H9 (cell line): ENCODE data around the gene TRIM9. TPM values are rescaled to one million over a fixed set of nuclear protein-coding genes. Genes with fewer than 3 reads are reported as not detected.

Source experiments
- DNase-seq: peaks from one replicate; pipeline ENCODE4 v3.0.0-alpha.2; 2017
- H2AFZ ChIP-seq: one replicate; pipeline ENCODE4 v1.6.1; 2013; ENCODE audit warnings: mild to moderate bottlenecking, low read length, control low read depth, moderate library complexity
- H2AK5ac ChIP-seq: 2 replicates; pipeline ENCODE4 v1.6.1; 2013; ENCODE audit warnings: low read length, control low read depth, mixed read lengths; ENCODE audit not compliant: insufficient read length
- H2BK120ac ChIP-seq: one replicate; pipeline ENCODE4 v1.6.1; 2013; ENCODE audit warnings: low read depth, mild to moderate bottlenecking, low read length, control low read depth, inconsistent platforms; ENCODE audit not compliant: poor library complexity, severe bottlenecking
- H2BK12ac ChIP-seq: 2 replicates; pipeline ENCODE4 v1.6.1; 2013; ENCODE audit warnings: low read length, control low read depth, mixed read lengths, low read depth; ENCODE audit not compliant: insufficient read length
- H2BK15ac ChIP-seq: 2 replicates; pipeline ENCODE4 v1.6.1; 2013; ENCODE audit warnings: low read depth, low read length, control low read depth
- H2BK20ac ChIP-seq: one replicate; pipeline ENCODE4 v1.6.1; 2013; ENCODE audit warnings: low read depth, mild to moderate bottlenecking, low read length, control low read depth, inconsistent platforms; ENCODE audit not compliant: poor library complexity, severe bottlenecking
- H2BK5ac ChIP-seq: 2 replicates; pipeline ENCODE4 v1.6.1; 2013; ENCODE audit warnings: low read length, control low read depth, mixed read lengths; ENCODE audit not compliant: insufficient read length
- H3K14ac ChIP-seq: 2 replicates; pipeline ENCODE4 v1.6.1; 2013; ENCODE audit warnings: low read length, control low read depth; ENCODE audit not compliant: insufficient read depth
- H3K18ac ChIP-seq: 2 replicates; pipeline ENCODE4 v1.6.1; 2013; ENCODE audit warnings: low read depth, mild to moderate bottlenecking, mixed read lengths, low read length, control low read depth; ENCODE audit not compliant: insufficient read length
- H3K23ac ChIP-seq: 2 replicates; pipeline ENCODE4 v1.6.1; 2013; ENCODE audit warnings: low read length, control low read depth, mixed read lengths, low read depth; ENCODE audit not compliant: insufficient read length
- H3K23me2 ChIP-seq: 2 replicates; pipeline ENCODE4 v1.6.1; 2013; ENCODE audit warnings: low read depth, mild to moderate bottlenecking, mixed read lengths, low read length, control low read depth; ENCODE audit not compliant: insufficient read length, poor library complexity, severe bottlenecking
- H3K27ac ChIP-seq: 2 replicates; pipeline ENCODE4 v1.5.1; 2013; ENCODE audit warnings: low read length, control low read depth, mixed read lengths, low read depth; ENCODE audit not compliant: insufficient read length
- H3K27me3 ChIP-seq: 2 replicates; pipeline ENCODE4 v1.6.1; 2013; ENCODE audit warnings: low read length, control low read depth, inconsistent platforms; ENCODE audit not compliant: insufficient read depth
- H3K4ac ChIP-seq: 2 replicates; pipeline ENCODE4 v1.6.1; 2013; ENCODE audit warnings: low read depth, mild to moderate bottlenecking, control low read depth, inconsistent platforms, low read length, moderate library complexity
- H3K4me1 ChIP-seq: 2 replicates; pipeline ENCODE4 v1.6.1; 2013; ENCODE audit warnings: low read length, control low read depth, inconsistent platforms; ENCODE audit not compliant: insufficient read depth
- H3K4me2 ChIP-seq: 2 replicates; pipeline ENCODE4 v1.6.1; 2013; ENCODE audit warnings: low read length, control low read depth, mixed read lengths; ENCODE audit not compliant: insufficient read length, insufficient read depth
- H3K56ac ChIP-seq: 2 replicates; pipeline ENCODE4 v1.6.1; 2013; ENCODE audit warnings: low read depth, mild to moderate bottlenecking, mixed read lengths, low read length, control low read depth; ENCODE audit not compliant: insufficient read length
- H3K79me1 ChIP-seq: 2 replicates; pipeline ENCODE4 v1.6.1; 2013; ENCODE audit warnings: low read depth, mild to moderate bottlenecking, moderate library complexity, low read length, control low read depth, inconsistent platforms; ENCODE audit not compliant: insufficient read depth, poor library complexity, severe bottlenecking
- H3K79me2 ChIP-seq: 2 replicates; pipeline ENCODE4 v1.6.1; 2013; ENCODE audit warnings: low read length, control low read depth, inconsistent platforms; ENCODE audit not compliant: insufficient read depth
- H3K9ac ChIP-seq: 2 replicates; pipeline ENCODE4 v1.6.1; 2013; ENCODE audit warnings: low read length, control low read depth, mixed read lengths; ENCODE audit not compliant: insufficient read length; ENCODE audit errors: extremely low read depth
- H3K9me3 ChIP-seq: one replicate; pipeline ENCODE4 v1.6.1; 2013; ENCODE audit warnings: low read depth, low read length, inconsistent platforms; ENCODE audit not compliant: control insufficient read depth
- H3T11ph ChIP-seq: one replicate; pipeline ENCODE4 v1.6.1; 2013; ENCODE audit warnings: mild to moderate bottlenecking, low read length, control low read depth, inconsistent platforms
- H4K20me1 ChIP-seq: one replicate; pipeline ENCODE4 v1.6.1; 2013; ENCODE audit not compliant: control insufficient read depth, insufficient read length, insufficient read depth
- H4K5ac ChIP-seq: 2 replicates; pipeline ENCODE4 v1.6.1; 2013; ENCODE audit warnings: low read depth, mild to moderate bottlenecking, mixed read lengths, low read length, control low read depth; ENCODE audit not compliant: insufficient read length
- H4K8ac ChIP-seq: replicated peaks from 2 replicates; pipeline ENCODE4 v1.6.1; 2013; ENCODE audit warnings: low read length, control low read depth, mixed read lengths, low read depth; ENCODE audit not compliant: insufficient read length
- H4K91ac ChIP-seq: 2 replicates; pipeline ENCODE4 v1.6.1; 2013; ENCODE audit warnings: low read depth, mild to moderate bottlenecking, moderate library complexity, mixed read lengths, low read length, control low read depth; ENCODE audit not compliant: insufficient read length
- H3K27ac Mint-ChIP-seq, 3 experiments: 2 replicates in 2 of 3; 3 replicates in 1 of 3; pipeline ENCODE4 v1.8.0; 2020 to 2021; ENCODE audit warnings: mixed read lengths in 3 of 3, mild to moderate bottlenecking in 1 of 3, moderate library complexity in 1 of 3
- H3K27me3 Mint-ChIP-seq: 2 replicates; pipeline ENCODE4 v1.8.0; 2021; ENCODE audit warnings: low read depth, mild to moderate bottlenecking, moderate library complexity, mixed read lengths
- H3K36me3 Mint-ChIP-seq, 3 experiments: 2 replicates in 2 of 3; 3 replicates in 1 of 3; pipeline ENCODE4 v1.8.0; 2020 to 2021; ENCODE audit warnings: low read depth in 3 of 3, mixed read lengths in 3 of 3; ENCODE audit not compliant: insufficient read depth in 1 of 3
- H3K4me1 Mint-ChIP-seq, 2 experiments: 2 replicates each; pipeline ENCODE4 v1.8.0; 2020; ENCODE audit warnings: mixed read lengths in 2 of 2
- H3K4me3 Mint-ChIP-seq, 2 experiments: 2 replicates in 1 of 2; 3 replicates in 1 of 2; pipeline ENCODE4 v1.8.0; 2020 to 2021; ENCODE audit warnings: mild to moderate bottlenecking in 2 of 2, mixed read lengths in 2 of 2, moderate library complexity in 1 of 2
- H3K9me3 Mint-ChIP-seq, 2 experiments: 2 replicates in 1 of 2; 3 replicates in 1 of 2; pipeline ENCODE4 v1.8.0; 2020; ENCODE audit warnings: mild to moderate bottlenecking in 2 of 2, mixed read lengths in 2 of 2, moderate library complexity in 1 of 2
- WGBS: extraction: QIAGEN DNeasy Blood & Tissue Kit; methylation state at CpG from one replicate; pipeline ENCODE4 v1.1.7; 2013; ENCODE audit warnings: missing lambda C conversion rate, low lambda C conversion rate, mixed read lengths; ENCODE audit not compliant: insufficient read length; ENCODE audit errors: extremely low coverage; 5-methylcytosine and 5-hydroxymethylcytosine counted together
- total RNA-seq: library from RNA; stranded (reverse); gene quantifications from 2 replicates; pipeline ENCODE4 v1.2.1, GENCODE V29; 2021
- TF ChIP-seq, protein P1 (sequence below): fragments of 200-600 bp; sonication (generic); conservative IDR thresholded peaks from 3 replicates; pipeline ENCODE4 v1.8.0; 2021; ENCODE audit warnings: antibody characterized with exemption, mild to moderate bottlenecking

TRIM9 gene
- total RNA-seq, 1 experiment from 2014 or later: 0.98 TPM

DNA sequence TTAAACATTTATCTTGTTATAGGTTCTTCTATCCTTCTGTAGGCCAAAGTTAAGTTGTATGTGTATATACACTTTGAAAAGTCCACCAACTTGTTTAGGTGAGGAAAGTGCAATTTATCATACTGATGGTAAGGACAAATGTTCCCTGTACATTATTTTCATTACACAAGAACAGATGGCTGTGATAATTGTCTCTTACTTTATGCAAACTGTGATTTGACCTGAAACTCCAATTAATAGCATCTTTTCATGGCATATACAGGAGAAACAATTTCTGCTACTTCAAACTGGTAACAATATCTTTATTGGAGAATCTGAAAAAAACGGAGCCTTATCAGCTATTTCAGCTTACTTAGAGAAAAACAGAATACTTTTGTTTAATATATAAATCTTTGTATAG is 5.6 kb downstream of the TRIM9 start:
- H2BK20ac ChIP-seq: no peak overlapping the region
- Mint-ChIP-seq H3K27me3 (peaks cover 31% of the 10 kb centered on the region), H3K27ac (no peak overlapping the region), H3K9me3 (no peaks in the 10 kb centered on the region), H3K4me1 (peaks cover 8 to 10% of the 10 kb centered on the region in 2 experiments), H3K4me3 (no peak overlapping the region), H3K36me3 (no peaks in the 10 kb centered on the region)
- H2BK5ac ChIP-seq: no peak overlapping the region
- H3K4me1 ChIP-seq: peaks cover 3% of the 10 kb centered on the region; the same call in 1 of the 2 replicates
- H3K23me2 ChIP-seq: peaks cover 10% of the 10 kb centered on the region
- no peak overlapping the region for H4K5ac ChIP-seq
- H3K27me3 ChIP-seq: peaks cover 14% of the 10 kb centered on the region
- H3K4me2 ChIP-seq: no peak overlapping the region
- H3K9ac ChIP-seq: no peak overlapping the region
- no peak overlapping the region for H4K8ac ChIP-seq
- no peaks in the 10 kb centered on the region for H3K79me2 ChIP-seq
- no peak for DNase-seq
- H3K27ac ChIP-seq: no peak overlapping the region
- H2BK15ac ChIP-seq: no peak overlapping the region
- H2AFZ ChIP-seq: no peak overlapping the region
- no peaks in the 10 kb centered on the region for H3K79me1 ChIP-seq
- no peak overlapping the region for H3K23ac ChIP-seq
- TF ChIP-seq, protein P1, sequence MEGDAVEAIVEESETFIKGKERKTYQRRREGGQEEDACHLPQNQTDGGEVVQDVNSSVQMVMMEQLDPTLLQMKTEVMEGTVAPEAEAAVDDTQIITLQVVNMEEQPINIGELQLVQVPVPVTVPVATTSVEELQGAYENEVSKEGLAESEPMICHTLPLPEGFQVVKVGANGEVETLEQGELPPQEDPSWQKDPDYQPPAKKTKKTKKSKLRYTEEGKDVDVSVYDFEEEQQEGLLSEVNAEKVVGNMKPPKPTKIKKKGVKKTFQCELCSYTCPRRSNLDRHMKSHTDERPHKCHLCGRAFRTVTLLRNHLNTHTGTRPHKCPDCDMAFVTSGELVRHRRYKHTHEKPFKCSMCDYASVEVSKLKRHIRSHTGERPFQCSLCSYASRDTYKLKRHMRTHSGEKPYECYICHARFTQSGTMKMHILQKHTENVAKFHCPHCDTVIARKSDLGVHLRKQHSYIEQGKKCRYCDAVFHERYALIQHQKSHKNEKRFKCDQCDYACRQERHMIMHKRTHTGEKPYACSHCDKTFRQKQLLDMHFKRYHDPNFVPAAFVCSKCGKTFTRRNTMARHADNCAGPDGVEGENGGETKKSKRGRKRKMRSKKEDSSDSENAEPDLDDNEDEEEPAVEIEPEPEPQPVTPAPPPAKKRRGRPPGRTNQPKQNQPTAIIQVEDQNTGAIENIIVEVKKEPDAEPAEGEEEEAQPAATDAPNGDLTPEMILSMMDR: no peak
- H4K20me1 ChIP-seq: no peaks in the 10 kb centered on the region
- no peak overlapping the region for H3K18ac ChIP-seq
- no peak overlapping the region for H2BK120ac ChIP-seq
- no peak overlapping the region for H2BK12ac ChIP-seq
- no peak overlapping the region for H3K14ac ChIP-seq
- H3T11ph ChIP-seq: no peak overlapping the region
- H3K9me3 ChIP-seq: no peaks in the 10 kb centered on the region
- H2AK5ac ChIP-seq: no peak overlapping the region
- WGBS: no CpG with 5 or more reads among the region's 1 CpG
- no peak overlapping the region for H4K91ac ChIP-seq
- no peak overlapping the region for H3K4ac ChIP-seq
- no peak overlapping the region for H3K56ac ChIP-seq
